Measurements from ENCODE around the gene KDM6B.
"Not testable (repeated sequence)": the region's sequence is repeated elsewhere in the genome, so short reads cannot be mapped to it uniquely, and the experiment has no call there.

The KDM6B gene

GRCh38 chr17:7852262-7852670 is 18.2 kb downstream of the KDM6B start:
- no peak for DNase-seq (ENCODE audit: low read depth in 2 of 2)

- DNase-seq (ENCODE audit: low read depth in 2 of 2), result no peak
Observed at GRCh38 chr17:7852919-7853690, 19.1 kb downstream of the KDM6B start.

GRCh38 chr17:7853691-7854038 is 19.6 kb downstream of the KDM6B start:
- no peak for DNase-seq (ENCODE audit: low read depth in 2 of 2)

GRCh38 chr17:7854078-7854777 is 20.2 kb downstream of the KDM6B start:
- no peak for DNase-seq (ENCODE audit: low read depth in 2 of 2)

GRCh38 chr17:7854851-7855659 is 21.0 kb downstream of the KDM6B start, which contains the start of gene TMEM88:
TSS of gene TMEM88 (plus strand) at chr17:7855066. CDS start at chr17:7855075, 9 bp downstream.
- DNase-seq (ENCODE audit: low read depth in 2 of 2), result no peak

GRCh38 chr17:7855660-7856010 is 21.6 kb downstream of the KDM6B start:
- no peak for DNase-seq (ENCODE audit: low read depth in 2 of 2)

- DNase-seq (ENCODE audit: low read depth in 2 of 2), result no peak
Observed at GRCh38 chr17:7856011-7856810, 22.2 kb downstream of the KDM6B start.

- DNase-seq (ENCODE audit: low read depth in 2 of 2), result peak; percentile 92 to 94
Observed at GRCh38 chr17:7856811-7857712, 23.0 kb downstream of the KDM6B start, which contains the start of gene NAA38. TSS of gene NAA38 (minus strand) at chr17:7857559. CDS start at chr17:7857463, 96 bp downstream.

- peak; percentile 76 to 87 for DNase-seq (ENCODE audit: low read depth in 2 of 2)
Observed at GRCh38 chr17:7857713-7858521, 23.9 kb downstream of the KDM6B start, which contains the start of gene CYB5D1. TSS of gene CYB5D1 (plus strand) at chr17:7858003. CDS start at chr17:7858135, 132 bp downstream.

- DNase-seq (ENCODE audit: low read depth in 2 of 2), result no peak
Observed at GRCh38 chr17:7858522-7858810, 24.4 kb downstream of the KDM6B start.

GRCh38 chr17:7859028-7859427 is 25.0 kb downstream of the KDM6B start:
- no peak for DNase-seq (ENCODE audit: low read depth in 2 of 2)

GRCh38 chr17:7862692-7863437 is 28.8 kb downstream of the KDM6B start:
- no peak for DNase-seq (ENCODE audit: low read depth in 2 of 2)

GRCh38 chr17:7864384-7864783 is 30.4 kb downstream of the KDM6B start:
- not testable (repeated sequence) for DNase-seq (ENCODE audit: low read depth in 2 of 2)

- no peak for DNase-seq (ENCODE audit: low read depth in 2 of 2)
Observed at GRCh38 chr17:7864995-7865650, 31.1 kb downstream of the KDM6B start.

GRCh38 chr17:7867881-7868329 is 33.9 kb downstream of the KDM6B start:
- DNase-seq (ENCODE audit: low read depth in 2 of 2), result no peak

- no peak for DNase-seq (ENCODE audit: low read depth in 2 of 2)
Observed at GRCh38 chr17:7873051-7873450, 39.0 kb downstream of the KDM6B start.

- no peak for DNase-seq (ENCODE audit: low read depth in 2 of 2)
Observed at GRCh38 chr17:7875804-7876370, 41.9 kb downstream of the KDM6B start.

GRCh38 chr17:7878234-7878633 is 44.2 kb downstream of the KDM6B start:
- no peak for DNase-seq (ENCODE audit: low read depth in 2 of 2)
